ENCODE data around the gene ZNF653. TPM values are rescaled to one million over a fixed set of nuclear protein-coding genes. Genes with fewer than 3 reads are reported as not detected.

Gene ZNF653
- total RNA-seq, 1 experiment from 2014 or later, result 10.3 TPM

DNA sequence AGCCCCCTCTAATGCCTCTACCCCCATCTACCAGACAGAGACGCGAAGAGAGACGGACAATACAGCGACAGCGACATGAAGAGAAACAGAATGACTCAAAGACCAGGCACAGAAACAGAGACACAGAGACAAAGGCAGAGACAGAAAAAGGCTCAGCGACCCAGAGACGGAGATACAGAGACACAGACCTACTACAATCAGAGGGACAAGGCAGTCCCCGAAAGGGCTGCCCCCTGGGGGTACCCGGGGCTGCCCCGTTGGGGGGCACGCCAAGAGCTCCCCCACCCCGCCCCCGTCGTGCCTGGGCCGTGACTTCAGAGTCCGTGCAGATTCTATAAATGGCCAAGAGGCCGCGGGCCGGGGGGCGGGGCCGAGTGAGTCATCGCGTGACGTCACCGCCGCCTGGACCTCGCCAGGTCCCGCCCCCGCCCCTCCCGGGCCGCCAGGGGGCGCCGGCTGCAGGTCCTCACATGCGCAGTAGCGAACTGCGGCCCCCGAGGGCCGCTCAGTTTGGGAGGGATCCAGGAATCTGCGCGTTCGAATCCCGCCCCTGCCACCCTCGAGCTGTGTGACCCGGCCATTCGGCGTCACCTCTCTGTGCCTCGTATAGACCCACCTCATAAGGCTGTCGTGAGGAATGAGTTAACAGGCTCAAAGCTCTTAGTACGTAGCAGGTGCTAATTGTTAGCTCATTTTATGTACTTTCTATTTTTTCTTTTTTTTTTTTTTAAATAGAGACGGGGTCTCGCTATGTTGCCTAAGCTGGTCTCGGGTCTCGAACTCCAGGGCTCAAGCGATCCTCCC is 30.4 kb upstream of the ZNF653 start (continued):
- TF ChIP-seq, protein P1, sequence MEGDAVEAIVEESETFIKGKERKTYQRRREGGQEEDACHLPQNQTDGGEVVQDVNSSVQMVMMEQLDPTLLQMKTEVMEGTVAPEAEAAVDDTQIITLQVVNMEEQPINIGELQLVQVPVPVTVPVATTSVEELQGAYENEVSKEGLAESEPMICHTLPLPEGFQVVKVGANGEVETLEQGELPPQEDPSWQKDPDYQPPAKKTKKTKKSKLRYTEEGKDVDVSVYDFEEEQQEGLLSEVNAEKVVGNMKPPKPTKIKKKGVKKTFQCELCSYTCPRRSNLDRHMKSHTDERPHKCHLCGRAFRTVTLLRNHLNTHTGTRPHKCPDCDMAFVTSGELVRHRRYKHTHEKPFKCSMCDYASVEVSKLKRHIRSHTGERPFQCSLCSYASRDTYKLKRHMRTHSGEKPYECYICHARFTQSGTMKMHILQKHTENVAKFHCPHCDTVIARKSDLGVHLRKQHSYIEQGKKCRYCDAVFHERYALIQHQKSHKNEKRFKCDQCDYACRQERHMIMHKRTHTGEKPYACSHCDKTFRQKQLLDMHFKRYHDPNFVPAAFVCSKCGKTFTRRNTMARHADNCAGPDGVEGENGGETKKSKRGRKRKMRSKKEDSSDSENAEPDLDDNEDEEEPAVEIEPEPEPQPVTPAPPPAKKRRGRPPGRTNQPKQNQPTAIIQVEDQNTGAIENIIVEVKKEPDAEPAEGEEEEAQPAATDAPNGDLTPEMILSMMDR (IDR thresholded peaks at IDR 0.05), result peak; percentile 95

GRCh38 chr19:11534948-11535347 is 29.3 kb upstream of the ZNF653 start:
- Mint-ChIP-seq H3K9me3 (no peaks in the 10 kb centered on the region), H3K27me3 (ENCODE audit: low read depth) (peaks cover 38% of the 10 kb centered on the region), H3K4me3 (0 out of 2 replicates have a peak overlapping the region, but pooled peaks have one; percentile 78), H3K27ac (no peak overlapping the region), H3K36me3 (no peaks in the 10 kb centered on the region), H3K4me1 (peaks cover 16% of the 10 kb centered on the region)
- ChIA-PET POLR2A (no interaction called here), CTCF (interaction anchor here (0.8 to 1.4 kb wide), 2 partner anchors 8 to 154 kb away, joined by 3 read pairs; no protein-coding TSS in a partner anchor)
- TF ChIP-seq NFE2L1 (CRISPR knock-in tag; IDR thresholded peaks at IDR 0.05) (no peak), ZNF317 (CRISPR knock-in tag; IDR thresholded peaks at IDR 0.05; ENCODE audit: borderline replicate concordance, low read depth) (no peak), ZNF671 (CRISPR knock-in tag; IDR thresholded peaks at IDR 0.05) (no peak), OVOL2 (CRISPR knock-in tag; IDR thresholded peaks at IDR 0.05; ENCODE audit: borderline replicate concordance) (no peak), GTF2I (CRISPR knock-in tag; conservative IDR thresholded peaks at IDR 0.05) (no peak), CREM (CRISPR knock-in tag; IDR thresholded peaks at IDR 0.05) (no peak), ZNF232 (CRISPR knock-in tag; IDR thresholded peaks at IDR 0.05) (no peak), TCF7 (CRISPR knock-in tag; IDR thresholded peaks at IDR 0.05; ENCODE audit: low read depth) (no peak), STAT6 (CRISPR knock-in tag; conservative IDR thresholded peaks at IDR 0.05; ENCODE audit: low read depth) (no peak), GRHL2 (CRISPR knock-in tag; IDR thresholded peaks at IDR 0.05; ENCODE audit: insufficient replicate concordance, severe bottlenecking) (no peak), FOXP4 (CRISPR knock-in tag; IDR thresholded peaks at IDR 0.05) (no peak), TEAD1 (CRISPR knock-in tag; IDR thresholded peaks at IDR 0.05) (no peak), FOXJ3 (CRISPR knock-in tag; IDR thresholded peaks at IDR 0.05; ENCODE audit: borderline replicate concordance) (no peak)
- TF ChIP-seq, protein P2, sequence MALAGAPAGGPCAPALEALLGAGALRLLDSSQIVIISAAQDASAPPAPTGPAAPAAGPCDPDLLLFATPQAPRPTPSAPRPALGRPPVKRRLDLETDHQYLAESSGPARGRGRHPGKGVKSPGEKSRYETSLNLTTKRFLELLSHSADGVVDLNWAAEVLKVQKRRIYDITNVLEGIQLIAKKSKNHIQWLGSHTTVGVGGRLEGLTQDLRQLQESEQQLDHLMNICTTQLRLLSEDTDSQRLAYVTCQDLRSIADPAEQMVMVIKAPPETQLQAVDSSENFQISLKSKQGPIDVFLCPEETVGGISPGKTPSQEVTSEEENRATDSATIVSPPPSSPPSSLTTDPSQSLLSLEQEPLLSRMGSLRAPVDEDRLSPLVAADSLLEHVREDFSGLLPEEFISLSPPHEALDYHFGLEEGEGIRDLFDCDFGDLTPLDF (CRISPR knock-in tag; IDR thresholded peaks at IDR 0.05), result no peak
- ATAC-seq (no peak), DNase-seq (ENCODE audit: low spot score) (no peak)

GRCh38 chr19:11534538-11534937 is 28.9 kb upstream of the ZNF653 start:
- Mint-ChIP-seq H3K36me3 (no peaks in the 10 kb centered on the region), H3K27me3 (ENCODE audit: low read depth) (peaks cover 38% of the 10 kb centered on the region), H3K4me1 (peaks cover 16% of the 10 kb centered on the region), H3K27ac (no peak overlapping the region), H3K4me3 (no peak overlapping the region), H3K9me3 (no peaks in the 10 kb centered on the region)
- ChIA-PET CTCF (interaction anchor here (0.8 to 1.4 kb wide), 2 partner anchors 9 to 24 kb away, joined by 3 to 4 read pairs; partner anchors contain the start of gene ELOF1), POLR2A (no interaction called here)
- ATAC-seq (no peak), DNase-seq (ENCODE audit: low spot score) (no peak)
- TF ChIP-seq, protein P3, sequence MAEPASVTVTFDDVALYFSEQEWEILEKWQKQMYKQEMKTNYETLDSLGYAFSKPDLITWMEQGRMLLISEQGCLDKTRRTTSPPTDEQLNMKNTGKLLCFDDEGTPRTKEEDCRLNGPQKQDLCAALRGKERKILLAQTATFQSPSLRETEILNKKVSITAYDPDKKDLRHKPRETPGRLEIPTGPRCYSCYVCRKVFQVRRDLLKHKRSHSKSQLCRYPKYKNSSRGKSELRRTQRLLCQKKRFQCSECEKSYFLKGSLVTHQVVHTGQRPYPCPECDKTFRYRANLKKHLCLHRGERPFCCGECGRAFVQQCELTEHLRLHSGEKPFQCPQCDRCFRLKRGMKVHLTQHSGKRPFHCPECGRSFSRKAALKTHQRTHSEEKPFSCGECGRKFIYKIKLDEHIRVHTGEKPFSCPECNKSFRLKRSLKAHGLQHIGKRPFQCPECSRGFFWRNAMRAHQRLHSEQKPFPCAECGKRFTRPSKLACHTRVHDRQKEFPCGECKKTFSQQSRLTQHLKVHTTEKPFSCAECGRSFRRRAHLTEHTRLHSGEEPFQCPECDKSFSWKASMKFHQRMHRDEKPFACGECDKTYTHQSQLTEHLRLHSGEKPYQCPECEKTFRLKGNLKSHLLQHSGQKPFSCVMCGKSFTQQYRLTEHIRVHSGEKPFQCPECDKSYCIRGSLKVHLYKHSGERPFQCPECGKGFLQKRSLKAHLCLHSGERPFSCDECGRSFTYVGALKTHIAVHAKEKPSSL (CRISPR knock-in tag; conservative IDR thresholded peaks at IDR 0.05), result no peak
- TF ChIP-seq JUN (CRISPR knock-in tag; IDR thresholded peaks at IDR 0.05) (no peak), GTF2I (CRISPR knock-in tag; conservative IDR thresholded peaks at IDR 0.05) (no peak), ZNF512 (CRISPR knock-in tag; IDR thresholded peaks at IDR 0.05; ENCODE audit: borderline replicate concordance) (peak; percentile 67; the same call in 1 of the 2 replicates), SMAD4 (CRISPR knock-in tag; IDR thresholded peaks at IDR 0.05) (no peak)
